GM12878 (cell line): ENCODE measurements around the gene FOSB. TPM values are rescaled to one million over a fixed set of nuclear protein-coding genes. Genes with fewer than 3 reads are reported as not detected.

Experiments used
- ATAC-seq: fragments of 200-7000 bp; cut with Tn5 transposase; 3 replicates; pipeline ENCODE4 v1.9.1; 2020; ENCODE audit warnings: mild to moderate bottlenecking, moderate library complexity
- BruUV-seq: library from RNA; stranded (reverse); fragments of 400-500 nt; replicated peaks from 2 replicates; lab custom pipeline; 2021; lab: Mats Ljungman, UMichigan
- CTCF ChIA-PET: fragments of 300-600 bp; sonication (Branson Sonifier 250); formaldehyde crosslinking; extraction: SDS; loops from one replicate; lab custom pipeline; 2021; ENCODE audit warnings: inconsistent platforms; lab: Yijun Ruan, JAX
- POLR2A ChIA-PET: fragments of 350-600 bp; formaldehyde crosslinking; extraction: SDS; loops from one replicate; lab custom pipeline; 2021; ENCODE audit warnings: inconsistent platforms; lab: Charles Lee
- RAD21 ChIA-PET: fragments of 300-600 bp; sonication (Branson Sonifier 250); formaldehyde crosslinking; loops from one replicate; lab custom pipeline; 2023; ENCODE audit warnings: antibody characterized with exemption; ENCODE audit not compliant: unreplicated experiment; lab: Charles Lee
- SMC1A ChIA-PET: fragments of 300-600 bp; sonication (Branson Sonifier 250); formaldehyde crosslinking; loops from one replicate; lab custom pipeline; 2023; ENCODE audit not compliant: unreplicated experiment, uncharacterized antibody; lab: Charles Lee
- DNase-seq: peaks from one replicate; pipeline ENCODE4 v3.0.0-alpha.2; 2011; ENCODE audit warnings: low read depth, low spot score
- FAIRE-seq: peaks from 3 replicates; lab custom pipeline; 2011; peaks lifted over from hg19 to GRCh38; lab: Jason Lieb, UNC
- H2AFZ ChIP-seq: 2 replicates; pipeline ENCODE4 v1.6.0; 2011; ENCODE audit warnings: low read depth, low read length, control low read depth; ENCODE audit not compliant: control insufficient read depth
- H3K27ac ChIP-seq: 2 replicates; pipeline ENCODE4 v1.5.1; 2011; ENCODE audit warnings: control low read depth; ENCODE audit not compliant: control insufficient read depth, insufficient read depth
- H3K27me3 ChIP-seq, 2 experiments: replicated peaks in 1 of 2; 2 replicates each; pipeline versions ENCODE4 v1.6.0 to v1.6.1; 2011; ENCODE audit warnings: low read length in 1 of 2; ENCODE audit not compliant: control insufficient read depth in 2 of 2, insufficient read depth in 2 of 2
- H3K36me3 ChIP-seq, 2 experiments: 2 replicates each; pipeline ENCODE4 v1.5.1; 2011; ENCODE audit warnings: low read length in 1 of 2; ENCODE audit not compliant: control insufficient read depth in 2 of 2, insufficient read depth in 2 of 2
- H3K4me1 ChIP-seq: 2 replicates; pipeline ENCODE4 v1.6.1; 2011; ENCODE audit warnings: mild to moderate bottlenecking, low read length, moderate library complexity, mixed read lengths; ENCODE audit not compliant: control insufficient read depth, insufficient read depth
- H3K4me2 ChIP-seq: 2 replicates; pipeline ENCODE4 v1.6.0; 2011; ENCODE audit warnings: control low read depth; ENCODE audit not compliant: control insufficient read depth, insufficient read depth
- H3K4me3 ChIP-seq: fragments of 200-600 bp; sonication (generic); 2 replicates; pipeline ENCODE4 v1.5.1; 2016
- H3K79me2 ChIP-seq: 2 replicates; pipeline ENCODE4 v1.6.0; 2011; ENCODE audit warnings: low read length; ENCODE audit not compliant: control insufficient read depth, insufficient read depth
- H3K9ac ChIP-seq: 2 replicates; pipeline ENCODE4 v1.8.0; 2011; ENCODE audit warnings: low read length, control low read depth, mixed read lengths; ENCODE audit not compliant: control insufficient read depth, insufficient read depth
- H3K9me3 ChIP-seq: replicated peaks from 3 replicates; pipeline ENCODE4 v1.5.1; 2011; ENCODE audit warnings: mild to moderate bottlenecking, low read length; ENCODE audit not compliant: control insufficient read depth, insufficient read depth
- H4K20me1 ChIP-seq: 2 replicates; pipeline ENCODE4 v1.6.0; 2011; ENCODE audit not compliant: control insufficient read depth, insufficient read depth
- IKZF1 ChIP-seq: fragments of 450-650 bp; conservative IDR thresholded peaks from 2 replicates; pipeline ENCODE4 v1.6.1; 2017; ENCODE audit warnings: antibody characterized with exemption, mild to moderate bottlenecking
- PML ChIP-seq: IDR thresholded peaks from 2 replicates; pipeline ENCODE4 v1.6.1; 2012; ENCODE audit warnings: low read length, inconsistent platforms
- POLR2AphosphoS5 ChIP-seq: IDR thresholded peaks from 2 replicates; pipeline ENCODE4 v1.6.1; 2011; ENCODE audit warnings: mild to moderate bottlenecking, low read length, inconsistent platforms
- WRNIP1 ChIP-seq: IDR thresholded peaks from 2 replicates; pipeline ENCODE4 v1.6.1; 2011; ENCODE audit warnings: low read depth, low read length, improper control_type of control experiment, borderline replicate concordance
- ZZZ3 ChIP-seq: IDR thresholded peaks from 2 replicates; pipeline ENCODE4 v1.6.1; 2011; ENCODE audit warnings: low read depth; ENCODE audit not compliant: control insufficient read depth, insufficient read length
- WGBS: methylation state at CpG from one replicate; pipeline ENCODE4 v1.1.6; 2016; ENCODE audit warnings: low lambda C conversion rate; ENCODE audit not compliant: insufficient replicate concordance, insufficient coverage; ENCODE audit errors: missing lambda C conversion rate; 5-methylcytosine and 5-hydroxymethylcytosine counted together
- in situ Hi-C: fragments of 300-500 bp; cut with MboI; formaldehyde crosslinking; loops from 9 replicates; pipeline ENCODE4 v1.14.3; 2018; ENCODE audit warnings: mixed read lengths
- intact Hi-C: fragments of 100-400 bp; cut with micrococcal nuclease; formaldehyde crosslinking; loops from one replicate; pipeline ENCODE4 v1.14.2; 2022; ENCODE audit not compliant: unreplicated experiment
- polyA plus RNA-seq, 11 experiments: library from polyadenylated mRNA; depleted of rRNA in 4 of 11; unstranded in 6 of 11; stranded (reverse) in 5 of 11; fragments of >200 nt; fragmentation: Nextera tagmentation in 4 of 11; fragmentation: Illumina TruSeq in 1 of 11; extraction: Ambion mirVana in 4 of 11; extraction: Trizol in 1 of 11; gene quantifications; 1 replicate in 1 of 11; 2 replicates in 10 of 11; pipeline versions ENCODE4 v1.2.1 to v1.2.3, GENCODE V29; 2011 to 2016; ENCODE audit warnings: inconsistent platforms in 2 of 11, missing spikeins in 2 of 11, low read depth in 1 of 11
- total RNA-seq, 4 experiments: library from RNA; depleted of rRNA in 3 of 4; stranded (reverse); fragments of >200 nt in 3 of 4; fragmentation: Illumina TruSeq in 1 of 4; extraction: Trizol in 1 of 4; gene quantifications; 2 replicates each; pipeline versions ENCODE4 v1.2.1 to v1.2.3, GENCODE V29; 2013 to 2021
- TF ChIP-seq, protein P1 (sequence below): fragments of 450-650 bp; IDR thresholded peaks from 2 replicates; pipeline ENCODE4 v1.6.1; 2017; ENCODE audit warnings: mild to moderate bottlenecking, moderate library complexity
- TF ChIP-seq, protein P2 (sequence below): IDR thresholded peaks from 2 replicates; pipeline ENCODE4 v1.6.1; 2011; ENCODE audit warnings: borderline replicate concordance, low read depth, mild to moderate bottlenecking, moderate library complexity, mixed read lengths, low read length; ENCODE audit not compliant: insufficient read depth; ENCODE audit errors: extremely low read length
- TF ChIP-seq, protein P3 (sequence below): IDR thresholded peaks from 2 replicates; pipeline ENCODE4 v1.6.1; 2011; ENCODE audit warnings: mild to moderate bottlenecking, low read depth, low read length, moderate library complexity; ENCODE audit not compliant: insufficient replicate concordance
- TF ChIP-seq, protein P4 (sequence below): IDR thresholded peaks from 2 replicates; pipeline ENCODE4 v1.6.1; 2012; ENCODE audit warnings: low read depth, low read length, improper control_type of control experiment

Gene FOSB
- total and polyA plus RNA-seq, 10 of the 15 experiments (the other 5 are each of a cell fraction or from before 2014, with no cell fraction given): 0.06 to 0.56 (median 0.26) TPM

DNA sequence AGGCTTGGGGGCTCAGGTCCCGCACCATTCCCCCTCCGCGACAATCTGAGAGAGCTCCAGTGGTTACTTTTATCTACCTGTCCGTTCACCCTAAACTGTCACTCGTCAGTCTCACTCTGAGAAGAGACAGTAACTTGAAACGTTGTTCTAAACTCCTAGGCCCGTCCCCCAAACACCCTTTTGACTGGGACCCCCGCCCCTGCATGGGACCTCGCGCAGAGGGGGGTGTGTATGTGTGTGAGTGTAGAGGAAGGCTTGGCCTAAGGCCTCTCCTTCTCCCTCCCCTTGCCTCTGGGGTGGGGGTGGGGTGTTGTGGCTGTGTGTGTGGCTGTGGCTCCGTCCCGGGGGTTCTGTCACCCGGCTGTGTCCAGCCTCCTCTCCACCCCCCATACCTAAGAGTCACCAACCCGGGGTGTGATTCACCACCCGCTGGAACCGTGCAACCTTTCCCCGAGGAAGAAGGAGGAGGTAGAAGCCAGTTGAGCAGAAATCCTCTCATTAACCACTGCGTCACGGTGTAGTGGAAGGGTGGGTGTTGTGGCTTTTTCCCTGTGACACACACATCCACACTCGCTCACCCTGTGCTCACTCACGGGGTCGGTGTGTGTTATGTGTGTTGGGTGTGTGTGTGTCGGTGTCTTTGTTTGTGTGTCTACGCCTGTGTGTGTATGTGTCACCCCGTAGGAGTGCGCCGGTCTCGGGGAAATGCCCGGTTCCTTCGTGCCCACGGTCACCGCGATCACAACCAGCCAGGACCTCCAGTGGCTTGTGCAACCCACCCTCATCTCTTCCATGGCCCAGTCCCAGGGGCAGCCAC, 2.4 kb downstream of the FOSB start (continued):
- 0 out of 2 replicates have a peak, but pooled peaks have one; percentile 52 for TF ChIP-seq POLR2AphosphoS5
- TF ChIP-seq, protein P1, sequence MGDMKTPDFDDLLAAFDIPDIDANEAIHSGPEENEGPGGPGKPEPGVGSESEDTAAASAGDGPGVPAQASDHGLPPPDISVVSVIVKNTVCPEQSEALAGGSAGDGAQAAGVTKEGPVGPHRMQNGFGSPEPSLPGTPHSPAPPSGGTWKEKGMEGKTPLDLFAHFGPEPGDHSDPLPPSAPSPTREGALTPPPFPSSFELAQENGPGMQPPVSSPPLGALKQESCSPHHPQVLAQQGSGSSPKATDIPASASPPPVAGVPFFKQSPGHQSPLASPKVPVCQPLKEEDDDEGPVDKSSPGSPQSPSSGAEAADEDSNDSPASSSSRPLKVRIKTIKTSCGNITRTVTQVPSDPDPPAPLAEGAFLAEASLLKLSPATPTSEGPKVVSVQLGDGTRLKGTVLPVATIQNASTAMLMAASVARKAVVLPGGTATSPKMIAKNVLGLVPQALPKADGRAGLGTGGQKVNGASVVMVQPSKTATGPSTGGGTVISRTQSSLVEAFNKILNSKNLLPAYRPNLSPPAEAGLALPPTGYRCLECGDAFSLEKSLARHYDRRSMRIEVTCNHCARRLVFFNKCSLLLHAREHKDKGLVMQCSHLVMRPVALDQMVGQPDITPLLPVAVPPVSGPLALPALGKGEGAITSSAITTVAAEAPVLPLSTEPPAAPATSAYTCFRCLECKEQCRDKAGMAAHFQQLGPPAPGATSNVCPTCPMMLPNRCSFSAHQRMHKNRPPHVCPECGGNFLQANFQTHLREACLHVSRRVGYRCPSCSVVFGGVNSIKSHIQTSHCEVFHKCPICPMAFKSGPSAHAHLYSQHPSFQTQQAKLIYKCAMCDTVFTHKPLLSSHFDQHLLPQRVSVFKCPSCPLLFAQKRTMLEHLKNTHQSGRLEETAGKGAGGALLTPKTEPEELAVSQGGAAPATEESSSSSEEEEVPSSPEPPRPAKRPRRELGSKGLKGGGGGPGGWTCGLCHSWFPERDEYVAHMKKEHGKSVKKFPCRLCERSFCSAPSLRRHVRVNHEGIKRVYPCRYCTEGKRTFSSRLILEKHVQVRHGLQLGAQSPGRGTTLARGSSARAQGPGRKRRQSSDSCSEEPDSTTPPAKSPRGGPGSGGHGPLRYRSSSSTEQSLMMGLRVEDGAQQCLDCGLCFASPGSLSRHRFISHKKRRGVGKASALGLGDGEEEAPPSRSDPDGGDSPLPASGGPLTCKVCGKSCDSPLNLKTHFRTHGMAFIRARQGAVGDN: 0 out of 2 replicates have a peak, but pooled peaks have one; percentile 11

DNA sequence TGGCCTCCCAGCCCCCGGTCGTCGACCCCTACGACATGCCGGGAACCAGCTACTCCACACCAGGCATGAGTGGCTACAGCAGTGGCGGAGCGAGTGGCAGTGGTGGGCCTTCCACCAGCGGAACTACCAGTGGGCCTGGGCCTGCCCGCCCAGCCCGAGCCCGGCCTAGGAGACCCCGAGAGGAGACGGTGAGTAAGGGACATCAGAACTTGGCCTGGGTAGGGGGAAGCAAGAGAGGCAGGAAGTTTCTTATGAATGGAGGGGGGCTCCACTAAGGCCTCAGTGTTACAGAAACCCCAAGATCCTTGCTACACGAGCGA, 2.9 kb downstream of the FOSB start:
- H3K4me2 ChIP-seq: no peak overlapping the region
- no peak overlapping the region for H3K27ac ChIP-seq
- H3K4me1 ChIP-seq: peaks cover 14% of the 10 kb centered on the region
- peaks cover 3% of the 10 kb centered on the region; the same call in 1 of the 2 replicates for H4K20me1 ChIP-seq
- no peak for FAIRE-seq
- DNase-seq: no peak
- ChIA-PET SMC1A (interaction anchor here (0.6 to 1.3 kb wide), 2 partner anchors 15 to 31 kb away, joined by 3 to 4 read pairs; no protein-coding TSS in a partner anchor), RAD21 (interaction anchor here (1.2 kb wide), 1 partner anchor 31 kb away, joined by 3 read pairs; no protein-coding TSS in a partner anchor), CTCF (interaction anchor here (0.8 to 5.2 kb wide), 4 partner anchors 8 to 40 kb away, joined by 3 to 71 read pairs (median 4); no protein-coding TSS in a partner anchor), POLR2A (interaction anchor here (2.2 kb wide), 1 partner anchor 31 kb away, joined by 9 read pairs; no protein-coding TSS in a partner anchor)
- no TSS peak for BruUV-seq
- 63% methylated on average over 15 of the region's 15 CpGs for WGBS
- no peaks in the 10 kb centered on the region for H3K36me3 ChIP-seq
- no peaks in the 10 kb centered on the region for H3K79me2 ChIP-seq
- no peak overlapping the region for H3K4me3 ChIP-seq
- H2AFZ ChIP-seq: no peak overlapping the region
- peaks cover 0 to 2% of the 10 kb centered on the region in 2 experiments; a peak in 2 of 4 replicates for H3K27me3 ChIP-seq
- H3K9ac ChIP-seq: no peak overlapping the region
- in situ Hi-C loops: loop anchor here (25.0 kb wide), 1 partner anchor 1708 kb away; the partner anchor contains the start of gene SMG9
- H3K9me3 ChIP-seq: no peaks in the 10 kb centered on the region
- no peak for ATAC-seq
- intact Hi-C loops: loop anchor here (10.0 kb wide), 1 partner anchor 396 kb away; the partner anchor contains the start of genes GEMIN7 and ZNF296
- TF ChIP-seq WRNIP1 (no peak), IKZF1 (no peak), ZZZ3 (no peak), PML (no peak)
- TF ChIP-seq, protein P2, sequence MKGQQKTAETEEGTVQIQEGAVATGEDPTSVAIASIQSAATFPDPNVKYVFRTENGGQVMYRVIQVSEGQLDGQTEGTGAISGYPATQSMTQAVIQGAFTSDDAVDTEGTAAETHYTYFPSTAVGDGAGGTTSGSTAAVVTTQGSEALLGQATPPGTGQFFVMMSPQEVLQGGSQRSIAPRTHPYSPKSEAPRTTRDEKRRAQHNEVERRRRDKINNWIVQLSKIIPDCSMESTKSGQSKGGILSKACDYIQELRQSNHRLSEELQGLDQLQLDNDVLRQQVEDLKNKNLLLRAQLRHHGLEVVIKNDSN: no peak
- TF ChIP-seq, protein P3, sequence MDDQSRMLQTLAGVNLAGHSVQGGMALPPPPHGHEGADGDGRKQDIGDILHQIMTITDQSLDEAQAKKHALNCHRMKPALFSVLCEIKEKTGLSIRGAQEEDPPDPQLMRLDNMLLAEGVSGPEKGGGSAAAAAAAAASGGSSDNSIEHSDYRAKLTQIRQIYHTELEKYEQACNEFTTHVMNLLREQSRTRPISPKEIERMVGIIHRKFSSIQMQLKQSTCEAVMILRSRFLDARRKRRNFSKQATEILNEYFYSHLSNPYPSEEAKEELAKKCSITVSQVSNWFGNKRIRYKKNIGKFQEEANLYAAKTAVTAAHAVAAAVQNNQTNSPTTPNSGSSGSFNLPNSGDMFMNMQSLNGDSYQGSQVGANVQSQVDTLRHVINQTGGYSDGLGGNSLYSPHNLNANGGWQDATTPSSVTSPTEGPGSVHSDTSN: no peak
- TF ChIP-seq, protein P4, sequence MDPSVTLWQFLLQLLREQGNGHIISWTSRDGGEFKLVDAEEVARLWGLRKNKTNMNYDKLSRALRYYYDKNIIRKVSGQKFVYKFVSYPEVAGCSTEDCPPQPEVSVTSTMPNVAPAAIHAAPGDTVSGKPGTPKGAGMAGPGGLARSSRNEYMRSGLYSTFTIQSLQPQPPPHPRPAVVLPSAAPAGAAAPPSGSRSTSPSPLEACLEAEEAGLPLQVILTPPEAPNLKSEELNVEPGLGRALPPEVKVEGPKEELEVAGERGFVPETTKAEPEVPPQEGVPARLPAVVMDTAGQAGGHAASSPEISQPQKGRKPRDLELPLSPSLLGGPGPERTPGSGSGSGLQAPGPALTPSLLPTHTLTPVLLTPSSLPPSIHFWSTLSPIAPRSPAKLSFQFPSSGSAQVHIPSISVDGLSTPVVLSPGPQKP: no peak
